Calu3 (cell line): ENCODE measurements around the gene RAB11FIP4. TPM values are rescaled to one million over a fixed set of nuclear protein-coding genes. Genes with fewer than 3 reads are reported as not detected.

ENCODE experiments used
- BruUV-seq: library from RNA; stranded (reverse); fragments of 400-500 nt; replicated peaks from 2 replicates; lab custom pipeline; 2021; lab: Mats Ljungman, UMichigan
- CTCF ChIA-PET: fragments of 300-600 bp; sonication (Branson Sonifier 250); formaldehyde crosslinking; loops from one replicate; lab custom pipeline; 2022; ENCODE audit warnings: antibody characterized with exemption; lab: Charles Lee
- DNase-seq: peaks from one replicate; pipeline ENCODE4 v3.0.0; 2022
- H3K27ac Mint-ChIP-seq: one replicate; pipeline ENCODE4 v1.8.0; 2022; ENCODE audit warnings: mixed read lengths; ENCODE audit not compliant: unreplicated experiment
- H3K27me3 Mint-ChIP-seq: one replicate; pipeline ENCODE4 v1.8.0; 2022; ENCODE audit warnings: mixed read lengths; ENCODE audit not compliant: unreplicated experiment
- H3K36me3 Mint-ChIP-seq: one replicate; pipeline ENCODE4 v1.8.0; 2022; ENCODE audit warnings: mild to moderate bottlenecking, moderate library complexity, mixed read lengths; ENCODE audit not compliant: insufficient read depth, unreplicated experiment
- H3K4me1 Mint-ChIP-seq: one replicate; pipeline ENCODE4 v1.8.0; 2022; ENCODE audit warnings: mild to moderate bottlenecking, low read depth, mixed read lengths; ENCODE audit not compliant: unreplicated experiment
- H3K4me3 Mint-ChIP-seq: one replicate; pipeline ENCODE4 v1.8.0; 2022; ENCODE audit warnings: mild to moderate bottlenecking, low read depth, moderate library complexity, mixed read lengths; ENCODE audit not compliant: unreplicated experiment
- H3K9me3 Mint-ChIP-seq: one replicate; pipeline ENCODE4 v1.8.0; 2022; ENCODE audit warnings: low read depth, mixed read lengths; ENCODE audit not compliant: unreplicated experiment
- intact Hi-C: fragments of 100-400 bp; cut with micrococcal nuclease; formaldehyde crosslinking; loops from one replicate; pipeline ENCODE4 v1.10.0; 2022; ENCODE audit not compliant: unreplicated experiment
- total RNA-seq: library from RNA; stranded (reverse); gene quantifications from 2 replicates; pipeline ENCODE4 v1.2.3, GENCODE V29; 2022
- TF ChIP-seq, protein P1 (sequence below): fragments of 200-600 bp; IDR thresholded peaks from one replicate; pipeline ENCODE4 v1.8.0; 2022; ENCODE audit warnings: antibody characterized with exemption; ENCODE audit not compliant: unreplicated experiment

RAB11FIP4 gene
- total RNA-seq, 1 experiment from 2014 or later: 27.9 TPM

DNA sequence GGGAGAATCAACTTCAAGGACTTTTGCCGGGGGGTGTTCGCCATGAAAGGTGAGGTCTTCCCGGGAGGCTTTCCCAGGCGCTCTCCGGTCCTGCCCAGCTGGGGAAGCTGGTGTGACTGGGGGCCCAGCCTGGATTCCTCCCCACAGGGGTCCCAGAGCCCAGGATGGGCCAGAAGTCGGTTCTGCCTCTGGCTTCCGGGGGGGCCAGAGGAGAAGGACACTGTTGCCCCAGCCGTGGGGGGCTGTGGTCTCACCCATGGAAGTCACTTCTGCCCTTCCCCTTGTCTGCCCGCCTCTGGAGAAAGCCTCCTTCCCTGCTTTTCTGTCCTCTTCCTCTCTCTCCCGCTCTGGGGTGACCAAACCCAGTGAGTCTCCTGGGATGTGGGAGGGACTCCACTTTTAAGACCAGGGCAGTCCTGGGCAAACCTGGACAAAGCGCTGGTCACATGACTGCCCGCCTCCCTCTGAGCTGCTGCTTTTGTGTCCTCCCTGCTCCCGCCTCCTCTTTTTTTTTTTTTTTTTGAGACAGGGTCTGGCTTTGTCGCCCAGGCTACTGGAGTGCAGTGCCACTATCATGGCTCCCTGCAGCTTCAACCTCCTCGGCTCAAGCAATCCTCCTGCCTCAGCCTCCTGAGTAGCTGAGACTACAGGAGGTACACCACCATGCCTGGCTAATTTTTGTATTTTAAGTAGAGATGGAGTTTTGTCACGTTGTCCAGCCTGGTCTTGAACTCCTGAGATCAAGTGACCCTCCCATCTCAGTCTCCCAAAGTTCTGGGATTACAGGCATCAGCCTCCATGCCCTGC lies 40.6 kb downstream of the RAB11FIP4 start:
- Mint-ChIP-seq H3K27me3 (peaks cover 70% of the 10 kb centered on the region), H3K4me1 (no peaks in the 10 kb centered on the region), H3K9me3 (no peaks in the 10 kb centered on the region), H3K27ac (no peak overlapping the region), H3K36me3 (no peaks in the 10 kb centered on the region), H3K4me3 (no peak overlapping the region)
- intact Hi-C loops: no loop called here
- DNase-seq: no peak
- TF ChIP-seq, protein P1, sequence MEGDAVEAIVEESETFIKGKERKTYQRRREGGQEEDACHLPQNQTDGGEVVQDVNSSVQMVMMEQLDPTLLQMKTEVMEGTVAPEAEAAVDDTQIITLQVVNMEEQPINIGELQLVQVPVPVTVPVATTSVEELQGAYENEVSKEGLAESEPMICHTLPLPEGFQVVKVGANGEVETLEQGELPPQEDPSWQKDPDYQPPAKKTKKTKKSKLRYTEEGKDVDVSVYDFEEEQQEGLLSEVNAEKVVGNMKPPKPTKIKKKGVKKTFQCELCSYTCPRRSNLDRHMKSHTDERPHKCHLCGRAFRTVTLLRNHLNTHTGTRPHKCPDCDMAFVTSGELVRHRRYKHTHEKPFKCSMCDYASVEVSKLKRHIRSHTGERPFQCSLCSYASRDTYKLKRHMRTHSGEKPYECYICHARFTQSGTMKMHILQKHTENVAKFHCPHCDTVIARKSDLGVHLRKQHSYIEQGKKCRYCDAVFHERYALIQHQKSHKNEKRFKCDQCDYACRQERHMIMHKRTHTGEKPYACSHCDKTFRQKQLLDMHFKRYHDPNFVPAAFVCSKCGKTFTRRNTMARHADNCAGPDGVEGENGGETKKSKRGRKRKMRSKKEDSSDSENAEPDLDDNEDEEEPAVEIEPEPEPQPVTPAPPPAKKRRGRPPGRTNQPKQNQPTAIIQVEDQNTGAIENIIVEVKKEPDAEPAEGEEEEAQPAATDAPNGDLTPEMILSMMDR: no peak
- CTCF ChIA-PET: no interaction called here
- BruUV-seq: no TSS peak

DNA sequence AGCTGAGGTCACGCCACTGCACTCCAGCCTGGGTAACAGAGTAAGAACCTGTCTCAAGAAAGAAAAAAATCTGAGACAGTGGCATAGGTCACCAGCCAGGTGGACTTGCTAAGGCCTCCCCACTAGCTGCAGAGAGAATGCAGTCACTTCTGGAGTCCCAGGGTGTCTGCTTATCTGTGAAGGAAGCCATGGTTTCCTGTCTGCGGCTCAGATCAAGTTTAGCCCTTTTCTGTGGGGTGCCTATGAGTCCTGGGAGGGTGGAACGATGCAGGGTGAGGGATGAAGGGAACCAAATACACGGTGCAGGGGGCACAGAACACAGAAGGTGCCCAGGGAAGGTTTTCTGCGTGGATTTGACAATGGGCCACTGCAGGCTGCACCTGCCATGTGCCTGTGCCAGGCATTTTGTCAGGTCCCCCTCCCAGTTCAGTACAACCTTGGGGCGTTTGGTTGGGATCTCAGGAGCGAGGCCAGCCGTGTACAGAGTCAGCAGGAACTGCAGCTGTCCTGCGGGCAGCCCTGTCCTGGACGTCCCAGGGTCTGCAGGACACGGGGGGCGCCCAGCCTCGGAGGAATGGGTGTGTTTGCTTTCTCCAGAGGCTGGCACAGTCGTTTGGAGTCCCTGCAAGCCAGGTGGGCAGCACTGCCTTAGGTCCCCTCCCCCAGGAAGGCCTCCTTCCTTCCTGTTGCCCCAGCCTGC lies 41.8 kb downstream of the RAB11FIP4 start:
- no peaks in the 10 kb centered on the region for H3K9me3 Mint-ChIP-seq
- H3K27me3 Mint-ChIP-seq: peaks cover 69% of the 10 kb centered on the region
- CTCF ChIA-PET: interaction anchor here (0.7 kb wide), 1 partner anchor 164 kb away, joined by 3 read pairs; no protein-coding TSS in a partner anchor
- H3K36me3 Mint-ChIP-seq: no peaks in the 10 kb centered on the region
- H3K4me3 Mint-ChIP-seq: no peak overlapping the region
- H3K27ac Mint-ChIP-seq: no peak overlapping the region
- no peak for DNase-seq
- no TSS peak for BruUV-seq
- H3K4me1 Mint-ChIP-seq: no peaks in the 10 kb centered on the region
- TF ChIP-seq, protein P1: no peak
- intact Hi-C loops: no loop called here

DNA sequence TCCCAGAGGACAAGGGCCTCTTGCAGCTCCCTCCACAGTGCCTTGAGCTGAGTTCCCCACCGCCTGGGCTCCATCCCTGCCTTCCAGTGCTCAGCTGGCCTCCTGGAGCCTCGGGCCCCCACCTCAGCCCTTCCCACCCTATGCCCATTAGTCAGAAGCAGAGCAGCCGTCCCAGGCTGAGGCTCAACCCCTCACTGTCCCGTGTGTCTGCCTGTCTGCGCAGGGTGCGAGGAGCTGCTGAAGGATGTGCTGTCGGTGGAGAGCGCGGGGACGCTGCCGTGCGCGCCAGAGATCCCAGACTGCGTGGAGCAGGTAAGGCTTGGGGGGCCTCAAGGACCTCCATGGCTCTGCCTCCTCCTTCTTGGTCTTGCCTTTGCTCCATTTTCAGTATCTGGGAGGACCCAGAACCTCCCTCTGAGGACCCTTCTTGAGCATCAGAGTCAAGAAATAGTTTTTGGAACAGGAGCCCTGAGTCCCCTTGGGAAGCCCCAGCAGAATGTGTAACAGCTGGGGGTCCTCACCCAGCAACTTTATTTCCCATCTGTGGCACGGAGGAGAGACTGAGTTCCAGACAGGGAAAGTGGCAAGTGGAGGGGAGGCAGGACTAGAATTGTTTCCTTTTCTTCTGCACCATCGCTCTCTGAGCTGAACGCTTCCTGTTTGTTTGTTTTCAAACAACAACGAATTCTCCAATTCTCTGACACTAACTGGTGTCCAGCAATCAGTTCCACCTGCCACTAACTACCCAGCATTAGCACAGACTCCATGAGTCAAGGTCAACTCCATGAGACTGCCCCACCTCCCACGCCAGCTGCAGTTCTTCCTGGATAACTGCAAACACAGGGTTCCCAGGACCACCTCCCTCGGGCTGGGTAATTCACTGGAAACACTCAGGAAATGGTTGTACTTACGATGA lies 42.6 kb downstream of the RAB11FIP4 start:
- Mint-ChIP-seq H3K9me3 (no peaks in the 10 kb centered on the region), H3K36me3 (no peaks in the 10 kb centered on the region), H3K4me1 (no peaks in the 10 kb centered on the region), H3K27me3 (peaks cover 69% of the 10 kb centered on the region), H3K27ac (no peak overlapping the region), H3K4me3 (no peak overlapping the region)
- intact Hi-C loops: no loop called here
- CTCF ChIA-PET: interaction anchor here (0.6 to 1.1 kb wide), 3 partner anchors 53 to 402 kb away, joined by 3 to 6 read pairs (median 3); no protein-coding TSS in a partner anchor
- no TSS peak for BruUV-seq
- DNase-seq: no peak
- TF ChIP-seq, protein P1: no peak

DNA sequence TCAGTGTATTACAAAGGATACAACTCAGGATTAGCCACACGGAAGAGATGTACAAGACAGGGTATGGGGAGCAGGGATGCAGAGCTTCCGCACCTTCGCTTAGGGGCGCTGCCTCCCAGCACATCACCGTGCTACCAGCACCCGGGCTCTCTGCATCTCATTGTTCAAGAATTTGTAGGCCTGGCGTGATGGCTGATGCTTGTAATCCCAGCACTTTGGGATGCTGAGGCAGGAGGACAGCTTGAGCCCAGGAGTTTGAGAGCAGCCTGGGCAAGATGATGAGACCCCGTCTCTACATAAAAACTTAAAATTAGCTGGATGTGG lies 43.2 kb downstream of the RAB11FIP4 start:
- intact Hi-C loops: no loop called here
- BruUV-seq: no TSS peak
- CTCF ChIA-PET: interaction anchor here (1.1 kb wide), 1 partner anchor 53 kb away, joined by 3 read pairs; no protein-coding TSS in a partner anchor

More for the DNA sequence above, 43.2 kb downstream of the RAB11FIP4 start:
- no peaks in the 10 kb centered on the region for H3K9me3 Mint-ChIP-seq
- no peak overlapping the region for H3K27ac Mint-ChIP-seq
- peaks cover 69% of the 10 kb centered on the region for H3K27me3 Mint-ChIP-seq
- no peak for DNase-seq
- H3K4me3 Mint-ChIP-seq: no peak overlapping the region
- TF ChIP-seq, protein P1: no peak
- H3K36me3 Mint-ChIP-seq: no peaks in the 10 kb centered on the region
- no peaks in the 10 kb centered on the region for H3K4me1 Mint-ChIP-seq
